ENCODE results near the gene GMDS. TPM values are rescaled to one million over a fixed set of nuclear protein-coding genes. Genes with fewer than 3 reads are reported as not detected.
A peak's percentile ranks its signal among the peaks of the same experiment; 100 is the strongest.

GMDS gene
- total RNA-seq, 6 experiments from 2014 or later, result 13.2 to 18.0 (median 14.7) TPM

GRCh38 chr6:1884313-1884712 is 361.1 kb downstream of the GMDS start:
- no peaks in the 10 kb centered on the region for H3K4me1 Mint-ChIP-seq (ENCODE audit: low read depth)
- peaks cover 2% of the 10 kb centered on the region; the same call in 1 of the 2 replicates for H3K27me3 Mint-ChIP-seq (ENCODE audit: insufficient read depth)
- no peak for DNase-seq
- H3K4me3 Mint-ChIP-seq, result no peak overlapping the region
- no peaks in the 10 kb centered on the region for H3K9me3 Mint-ChIP-seq
- TF ChIP-seq CTCF (IDR thresholded peaks at IDR 0.05), result no peak
- no peak overlapping the region for H3K27ac Mint-ChIP-seq
- H3K36me3 Mint-ChIP-seq (ENCODE audit: low read depth), result no peaks in the 10 kb centered on the region

DNA sequence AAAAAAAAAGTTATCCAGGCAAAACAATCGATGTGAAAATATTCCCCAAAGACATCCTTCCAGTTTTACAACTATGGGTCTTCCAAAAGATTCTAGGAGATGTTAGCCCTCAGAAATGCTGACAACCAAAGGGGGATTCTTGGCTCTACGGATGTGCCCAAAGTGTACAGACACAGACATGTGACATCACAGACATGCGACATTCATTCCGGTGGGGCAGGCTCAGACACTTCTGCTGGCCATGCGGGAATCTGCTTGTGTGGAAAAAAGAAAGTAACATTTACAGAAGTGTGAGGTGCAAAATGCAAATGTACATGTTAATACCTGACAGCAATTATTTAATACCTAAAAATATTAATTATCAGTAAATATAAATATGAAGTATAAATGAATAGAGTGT is 367.1 kb downstream of the GMDS start:
- no peak for TF ChIP-seq CTCF (IDR thresholded peaks at IDR 0.05)
- H3K36me3 Mint-ChIP-seq (ENCODE audit: low read depth), result no peaks in the 10 kb centered on the region
- DNase-seq, result no peak
- H3K4me3 Mint-ChIP-seq, result no peak overlapping the region
- peaks cover 6% of the 10 kb centered on the region for H3K4me1 Mint-ChIP-seq (ENCODE audit: low read depth)
- H3K27ac Mint-ChIP-seq, result no peak overlapping the region
- H3K27me3 Mint-ChIP-seq (ENCODE audit: insufficient read depth), result no peaks in the 10 kb centered on the region
- no peaks in the 10 kb centered on the region for H3K9me3 Mint-ChIP-seq

GRCh38 chr6:1873781-1874180 is 371.6 kb downstream of the GMDS start:
- no peak for DNase-seq
- H3K9me3 Mint-ChIP-seq, result no peaks in the 10 kb centered on the region
- H3K36me3 Mint-ChIP-seq (ENCODE audit: low read depth), result no peaks in the 10 kb centered on the region
- peaks cover 26% of the 10 kb centered on the region for H3K4me1 Mint-ChIP-seq (ENCODE audit: low read depth)
- no peaks in the 10 kb centered on the region; the same call in none of the 2 replicates for H3K27me3 Mint-ChIP-seq (ENCODE audit: insufficient read depth)
- H3K4me3 Mint-ChIP-seq, result no peak overlapping the region
- TF ChIP-seq CTCF (IDR thresholded peaks at IDR 0.05), result no peak
- no peak overlapping the region for H3K27ac Mint-ChIP-seq

- H3K9me3 Mint-ChIP-seq, result no peaks in the 10 kb centered on the region
- peak; percentile 41 for DNase-seq
- peak overlapping the region; percentile 1 for H3K4me3 Mint-ChIP-seq
- H3K36me3 Mint-ChIP-seq (ENCODE audit: low read depth), result no peaks in the 10 kb centered on the region
- H3K27ac Mint-ChIP-seq, result no peak overlapping the region
- H3K27me3 Mint-ChIP-seq (ENCODE audit: insufficient read depth), result no peaks in the 10 kb centered on the region; the same call in none of the 2 replicates
- no peak for TF ChIP-seq CTCF (IDR thresholded peaks at IDR 0.05)
- H3K4me1 Mint-ChIP-seq (ENCODE audit: low read depth), result peaks cover 26% of the 10 kb centered on the region
Observed at GRCh38 chr6:1872649-1873131, 372.7 kb downstream of the GMDS start.

- H3K4me3 Mint-ChIP-seq, result no peak overlapping the region; the same call in 1 of the 2 replicates
- peak overlapping the region; percentile 22; the same call in 1 of the 2 replicates for H3K27ac Mint-ChIP-seq
- H3K36me3 Mint-ChIP-seq (ENCODE audit: low read depth), result no peaks in the 10 kb centered on the region
- DNase-seq, result no peak
- no peak for TF ChIP-seq CTCF (IDR thresholded peaks at IDR 0.05)
- H3K27me3 Mint-ChIP-seq (ENCODE audit: insufficient read depth), result no peaks in the 10 kb centered on the region; the same call in none of the 2 replicates
- peaks cover 23% of the 10 kb centered on the region for H3K4me1 Mint-ChIP-seq (ENCODE audit: low read depth)
- H3K9me3 Mint-ChIP-seq, result no peaks in the 10 kb centered on the region
Observed at GRCh38 chr6:1871724-1872315, 373.6 kb downstream of the GMDS start.
